22Rv1 (cell line): Measurements from ENCODE around the gene RASSF4.

Experiments used
- CTCF ChIP-seq: fragments of 450-650 bp; IDR thresholded peaks from 2 replicates; pipeline ENCODE4 v1.5.1; 2017; ENCODE audit warnings: mild to moderate bottlenecking
- ZFX ChIP-seq: fragments of 450-650 bp; IDR thresholded peaks from 2 replicates; pipeline ENCODE4 v1.6.1; 2017; ENCODE audit warnings: antibody characterized with exemption, borderline replicate concordance

GRCh38 chr10:44921506-44921905, 38.1 kb upstream of the RASSF4 start:
- TF ChIP-seq CTCF (no peak), ZFX (no peak)
